K562 (cell line): Measurements from ENCODE around the gene GNAZ. TPM values are rescaled to one million over a fixed set of nuclear protein-coding genes. Genes with fewer than 3 reads are reported as not detected.

Experiments used
- ATAC-seq: fragments of 200-7000 bp; cut with Tn5 transposase; 3 replicates; pipeline ENCODE4 v1.9.1; 2020; ENCODE audit warnings: moderate library complexity
- BruUV-seq: library from RNA; stranded (reverse); fragments of 400-500 nt; replicated peaks from 2 replicates; lab custom pipeline; 2021; lab: Mats Ljungman, UMichigan
- CTCF ChIA-PET: fragments of 300-600 bp; formaldehyde crosslinking; extraction: SDS; loops from one replicate; lab custom pipeline; 2021; ENCODE audit warnings: low intra/inter-chr PET ratio; lab: Yijun Ruan, JAX
- POLR2A ChIA-PET: fragments of 300-600, 350-650 bp; sonication (Branson Sonifier 250); formaldehyde crosslinking; extraction: SDS; loops from one replicate; lab custom pipeline; 2021; ENCODE audit warnings: antibody characterized with exemption, inconsistent platforms; lab: Yijun Ruan, JAX
- DNase-seq, 4 experiments: peaks; one replicate each; pipeline versions ENCODE4 v3.0.0 to v3.0.0-alpha.2; 2011 to 2018; ENCODE audit warnings: low spot score in 3 of 4, mixed read lengths in 3 of 4; ENCODE audit errors: extremely low read depth in 1 of 4
- FAIRE-seq: peaks from 2 replicates; lab custom pipeline; 2011; peaks lifted over from hg19 to GRCh38; lab: Jason Lieb, UNC
- H2AFZ ChIP-seq: 2 replicates; pipeline ENCODE4 v1.6.0; 2011; ENCODE audit warnings: low read depth, low read length, control low read depth, inconsistent platforms
- H3K27ac ChIP-seq: fragments of 200-600 bp; 3 replicates; pipeline ENCODE4 v1.8.0; 2011; ENCODE audit warnings: low read depth, mild to moderate bottlenecking, control low read depth, inconsistent platforms, low read length, moderate library complexity, mixed read lengths; ENCODE audit errors: extremely low read depth
- H3K27me3 ChIP-seq, 2 experiments: fragments of 300-600 bp in 1 of 2; 2 replicates in 1 of 2; 3 replicates in 1 of 2; pipeline versions ENCODE4 v1.6.0 to v1.8.0; 2011; ENCODE audit warnings: inconsistent platforms in 2 of 2, low read length in 2 of 2, mild to moderate bottlenecking in 1 of 2, mixed read lengths in 1 of 2, moderate library complexity in 1 of 2; ENCODE audit not compliant: control insufficient read depth in 2 of 2, insufficient read depth in 2 of 2
- H3K36me3 ChIP-seq: fragments of 300-600 bp; 3 replicates; pipeline ENCODE4 v1.8.0; 2011; ENCODE audit warnings: mild to moderate bottlenecking, low read length, inconsistent platforms; ENCODE audit not compliant: control insufficient read depth, insufficient read depth
- H3K4me1 ChIP-seq, 2 experiments: fragments of 200-600 bp in 1 of 2; replicated peaks in 1 of 2; 2 replicates in 1 of 2; 3 replicates in 1 of 2; pipeline versions ENCODE4 v1.5.1 to v1.8.0; 2011; ENCODE audit warnings: inconsistent platforms in 2 of 2, low read length in 2 of 2, mild to moderate bottlenecking in 1 of 2, mixed read lengths in 1 of 2, moderate library complexity in 1 of 2; ENCODE audit not compliant: control insufficient read depth in 2 of 2, insufficient read depth in 2 of 2
- H3K4me2 ChIP-seq: 2 replicates; pipeline ENCODE4 v1.6.1; 2011; ENCODE audit warnings: low read length, control low read depth, inconsistent platforms, mixed read lengths; ENCODE audit not compliant: insufficient read depth
- H3K4me3 ChIP-seq: fragments of 200-600 bp; sonication (generic), shearing (Covaris generic); 2 replicates; pipeline ENCODE4 v1.5.1; 2016; ENCODE audit warnings: control low read depth, inconsistent platforms
- H3K79me2 ChIP-seq: fragments of 200-600 bp; 3 replicates; pipeline ENCODE4 v1.8.0; 2011; ENCODE audit warnings: low read length, inconsistent platforms; ENCODE audit not compliant: control insufficient read depth, insufficient read depth
- H3K9ac ChIP-seq, 2 experiments: 2 replicates each; pipeline versions ENCODE4 v1.6.0 to v1.6.1; 2011; ENCODE audit warnings: low read depth in 2 of 2, low read length in 2 of 2, control low read depth in 1 of 2, inconsistent platforms in 1 of 2, mild to moderate bottlenecking in 1 of 2, mixed read lengths in 1 of 2; ENCODE audit not compliant: insufficient read depth in 1 of 2
- H3K9me1 ChIP-seq: one replicate; pipeline ENCODE4 v1.6.0; 2011; ENCODE audit warnings: inconsistent platforms, mild to moderate bottlenecking, low read length, moderate library complexity; ENCODE audit not compliant: control insufficient read depth, insufficient read depth
- H3K9me3 ChIP-seq: replicated peaks from 2 replicates; pipeline ENCODE4 v1.5.1; 2011; ENCODE audit warnings: low read depth, low read length, inconsistent platforms; ENCODE audit not compliant: control insufficient read depth, insufficient read depth
- H4K20me1 ChIP-seq: replicated peaks from 2 replicates; pipeline ENCODE4 v1.6.1; 2011; ENCODE audit warnings: low read length, inconsistent platforms, mixed read lengths; ENCODE audit not compliant: control insufficient read depth, insufficient read depth
- BCOR ChIP-seq: fragments of 450-650 bp; IDR thresholded peaks from 2 replicates; pipeline ENCODE4 v1.6.1; 2016
- CCAR2 ChIP-seq: fragments of 200-400 bp; formaldehyde crosslinking; IDR thresholded peaks from 2 replicates; pipeline ENCODE4 v1.6.1; 2017; ENCODE audit warnings: mild to moderate bottlenecking, low read depth, low read length
- FOXA1 ChIP-seq: fragments of 450-650 bp; IDR thresholded peaks from 2 replicates; pipeline ENCODE4 v1.6.1; 2016; ENCODE audit warnings: mild to moderate bottlenecking, borderline replicate concordance
- GMEB1 ChIP-seq: fragments of 250-450 bp; sonication (Bioruptor Pico); IDR thresholded peaks from 2 replicates; pipeline ENCODE4 v1.4.0; 2020; ENCODE audit warnings: mild to moderate bottlenecking
- HDAC1 ChIP-seq, 2 experiments: fragments of 450-650 bp; IDR thresholded peaks; 2 replicates each; pipeline ENCODE4 v1.6.1; 2016 to 2017; ENCODE audit warnings: inconsistent platforms in 1 of 2, mild to moderate bottlenecking in 1 of 2, moderate library complexity in 1 of 2
- HNRNPLL ChIP-seq: fragments of 200-400 bp; formaldehyde crosslinking; IDR thresholded peaks from 2 replicates; pipeline ENCODE4 v1.6.1; 2017; ENCODE audit warnings: low read length, low read depth, mild to moderate bottlenecking; ENCODE audit not compliant: poor library complexity, severe bottlenecking
- MTF1 ChIP-seq: fragments of 250-450 bp; sonication (Bioruptor Pico); IDR thresholded peaks from 2 replicates; pipeline ENCODE4 v1.9.0; 2021; ENCODE audit warnings: moderate library complexity, mild to moderate bottlenecking, inconsistent platforms, borderline replicate concordance
- MXD1 ChIP-seq: fragments of 250-450 bp; sonication (Bioruptor Pico); IDR thresholded peaks from 2 replicates; pipeline ENCODE4 v1.8.0; 2021; ENCODE audit warnings: borderline replicate concordance, mild to moderate bottlenecking, moderate library complexity; ENCODE audit not compliant: poor library complexity, severe bottlenecking
- PHB ChIP-seq: fragments of 250-450 bp; sonication (Bioruptor Pico); IDR thresholded peaks from 2 replicates; pipeline ENCODE4 v1.5.0; 2021
- SMARCC2 ChIP-seq: fragments of 450-650 bp; IDR thresholded peaks from 2 replicates; pipeline ENCODE4 v1.6.1; 2017; ENCODE audit warnings: antibody characterized with exemption, moderate library complexity, mild to moderate bottlenecking, low read depth
- SPI1 ChIP-seq: IDR thresholded peaks from 2 replicates; pipeline ENCODE4 v1.6.1; 2011; ENCODE audit warnings: low read depth, low read length, control low read depth, borderline replicate concordance
- XRCC4 ChIP-seq: IDR thresholded peaks from one replicate; pipeline ENCODE4 v1.6.1; 2011; ENCODE audit not compliant: insufficient read depth, insufficient read length; ENCODE audit errors: extremely low read depth
- ZNF695 ChIP-seq: fragments of 450-650 bp; formaldehyde crosslinking; IDR thresholded peaks from 2 replicates; pipeline ENCODE4 v1.4.0; 2020; ENCODE audit warnings: mild to moderate bottlenecking, moderate library complexity
- WGBS: fragments of 100-300 bp; shearing (Covaris generic); methylation state at CpG from one replicate; pipeline ENCODE4 v1.1.6; 2016; ENCODE audit warnings: low coverage, mixed read lengths; ENCODE audit not compliant: insufficient coverage; ENCODE audit errors: missing lambda C conversion rate; 5-methylcytosine and 5-hydroxymethylcytosine counted together
- in situ Hi-C: fragments of 300-500 bp; cut with MboI; formaldehyde crosslinking; loops from 4 replicates; pipeline ENCODE4 v1.15.0; 2018; ENCODE audit warnings: inconsistent platforms, mixed read lengths
- intact Hi-C: fragments of 100-400 bp; cut with micrococcal nuclease; formaldehyde crosslinking; loops from 2 replicates; pipeline ENCODE4 v1.14.2; 2022
- polyA plus RNA-seq, 8 experiments: library from polyadenylated mRNA; depleted of rRNA in 4 of 8; stranded (reverse) in 5 of 8; unstranded in 3 of 8; fragments of >200 nt; fragmentation: Nextera tagmentation in 2 of 8; fragmentation: Illumina TruSeq in 1 of 8; extraction: Ambion mirVana in 2 of 8; extraction: Trizol in 1 of 8; gene quantifications; 2 replicates each; pipeline versions ENCODE4 v1.2.1 to v1.2.3, GENCODE V29; 2011 to 2014; ENCODE audit warnings: inconsistent platforms in 1 of 8, missing spikeins in 1 of 8
- total RNA-seq, 7 experiments: library from RNA; depleted of rRNA in 6 of 7; stranded (reverse); fragments of >200 nt in 6 of 7; fragmentation: Illumina TruSeq in 2 of 7; extraction: Trizol in 2 of 7; gene quantifications; 2 replicates each; pipeline versions ENCODE4 v1.2.1 to v1.2.3, GENCODE V29; 2011 to 2021; ENCODE audit warnings: low replicate concordance in 1 of 7
- TF ChIP-seq, protein P1 (sequence below): fragments of 450-650 bp; formaldehyde crosslinking; IDR thresholded peaks from 2 replicates; pipeline ENCODE4 v1.4.0; 2020; ENCODE audit warnings: mild to moderate bottlenecking, mixed read lengths
- TF ChIP-seq, protein P2 (sequence below), 3 experiments: IDR thresholded peaks in 2 of 3; conservative IDR thresholded peaks in 1 of 3; 2 replicates each; pipeline ENCODE4 v1.5.1; 2011 to 2012; ENCODE audit warnings: low read length in 3 of 3, mild to moderate bottlenecking in 3 of 3, control low read depth in 2 of 3, improper control_type of control experiment in 1 of 3, inconsistent platforms in 1 of 3, low read depth in 1 of 3, mixed read lengths in 1 of 3, moderate library complexity in 1 of 3; ENCODE audit not compliant: insufficient read depth in 2 of 3

Gene GNAZ
- total and polyA plus RNA-seq, 9 of the 15 experiments (the other 6 are each of a cell fraction or from before 2014, with no cell fraction given): 0.04 to 0.22 (median 0.13) TPM; not detected in 3

GRCh38 chr22:23089010-23089409, 18.7 kb downstream of the GNAZ start:
- FAIRE-seq (no peak), DNase-seq (peak in 2 of 4 experiments; percentile 57 to 61), ATAC-seq (peak; percentile 1)
- Histone ChIP-seq H3K36me3 (no peaks in the 10 kb centered on the region), H4K20me1 (peaks cover 91% of the 10 kb centered on the region), H3K4me2 (no peak overlapping the region), H3K27me3 (peaks cover 62 to 93% of the 10 kb centered on the region in 2 experiments; a peak in 4 of 5 replicates), H3K9me3 (no peaks in the 10 kb centered on the region; the same call in 1 of the 2 replicates), H3K4me1 (peaks cover 17 to 37% of the 10 kb centered on the region in 2 experiments; a peak in 4 of 5 replicates), H3K9ac (peak overlapping the region in 1 of 2 experiments; percentile 47; a peak in 2 of 4 replicates), H2AFZ (no peak overlapping the region), H3K79me2 (no peaks in the 10 kb centered on the region), H3K27ac (no peak overlapping the region), H3K9me1 (peaks cover 43% of the 10 kb centered on the region), H3K4me3 (no peak overlapping the region)
- in situ Hi-C loops (no loop called here), intact Hi-C loops (no loop called here)
- ChIA-PET CTCF (no interaction called here), POLR2A (interaction anchor here (0.6 to 9.9 kb wide), 13 partner anchors 9 to 1448 kb away, joined by 3 to 178 read pairs (median 4); partner anchors contain the start of gene GNAZ)
- BruUV-seq: no TSS peak
- 6% methylated on average over 10 of the region's 10 CpGs for WGBS
- TF ChIP-seq, protein P1, sequence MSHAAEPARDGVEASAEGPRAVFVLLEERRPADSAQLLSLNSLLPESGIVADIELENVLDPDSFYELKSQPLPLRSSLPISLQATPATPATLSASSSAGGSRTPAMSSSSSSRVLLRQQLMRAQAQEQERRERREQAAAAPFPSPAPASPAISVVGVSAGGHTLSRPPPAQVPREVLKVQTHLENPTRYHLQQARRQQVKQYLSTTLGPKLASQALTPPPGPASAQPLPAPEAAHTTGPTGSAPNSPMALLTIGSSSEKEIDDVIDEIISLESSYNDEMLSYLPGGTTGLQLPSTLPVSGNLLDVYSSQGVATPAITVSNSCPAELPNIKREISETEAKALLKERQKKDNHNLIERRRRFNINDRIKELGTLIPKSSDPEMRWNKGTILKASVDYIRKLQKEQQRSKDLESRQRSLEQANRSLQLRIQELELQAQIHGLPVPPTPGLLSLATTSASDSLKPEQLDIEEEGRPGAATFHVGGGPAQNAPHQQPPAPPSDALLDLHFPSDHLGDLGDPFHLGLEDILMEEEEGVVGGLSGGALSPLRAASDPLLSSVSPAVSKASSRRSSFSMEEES (CRISPR knock-in tag): no peak
- TF ChIP-seq PHB (CRISPR knock-in tag) (no peak), ZNF695 (CRISPR knock-in tag) (no peak), CCAR2 (no peak), SMARCC2 (no peak), XRCC4 (no peak), HNRNPLL (no peak), GMEB1 (CRISPR knock-in tag) (no peak), BCOR (no peak), SPI1 (0 out of 2 replicates have a peak, but pooled peaks have one; percentile 16), FOXA1 (no peak), HDAC1 (IDR thresholded peaks at IDR 0.05) (no peak), MTF1 (no peak), MXD1 (peak; percentile 2)
- TF ChIP-seq, protein P2, sequence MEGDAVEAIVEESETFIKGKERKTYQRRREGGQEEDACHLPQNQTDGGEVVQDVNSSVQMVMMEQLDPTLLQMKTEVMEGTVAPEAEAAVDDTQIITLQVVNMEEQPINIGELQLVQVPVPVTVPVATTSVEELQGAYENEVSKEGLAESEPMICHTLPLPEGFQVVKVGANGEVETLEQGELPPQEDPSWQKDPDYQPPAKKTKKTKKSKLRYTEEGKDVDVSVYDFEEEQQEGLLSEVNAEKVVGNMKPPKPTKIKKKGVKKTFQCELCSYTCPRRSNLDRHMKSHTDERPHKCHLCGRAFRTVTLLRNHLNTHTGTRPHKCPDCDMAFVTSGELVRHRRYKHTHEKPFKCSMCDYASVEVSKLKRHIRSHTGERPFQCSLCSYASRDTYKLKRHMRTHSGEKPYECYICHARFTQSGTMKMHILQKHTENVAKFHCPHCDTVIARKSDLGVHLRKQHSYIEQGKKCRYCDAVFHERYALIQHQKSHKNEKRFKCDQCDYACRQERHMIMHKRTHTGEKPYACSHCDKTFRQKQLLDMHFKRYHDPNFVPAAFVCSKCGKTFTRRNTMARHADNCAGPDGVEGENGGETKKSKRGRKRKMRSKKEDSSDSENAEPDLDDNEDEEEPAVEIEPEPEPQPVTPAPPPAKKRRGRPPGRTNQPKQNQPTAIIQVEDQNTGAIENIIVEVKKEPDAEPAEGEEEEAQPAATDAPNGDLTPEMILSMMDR (IDR thresholded peaks at IDR 0.05 in 2 of 3, conservative IDR thresholded peaks at IDR 0.05 in 1 of 3; ENCODE audit: insufficient read depth in 2 of 3, low read depth in 1 of 3, low read length in 3 of 3): 0 out of 6 replicates have a peak, but pooled peaks of 1 of the 3 experiments have one; percentile 0
